Fibroblast of skin of back (primary cell): Measurements from ENCODE around the gene SPOP.
"Not testable (repeated sequence)": the region's sequence is repeated elsewhere in the genome, so short reads cannot be mapped to it uniquely, and the experiment has no call there.

ENCODE experiments used
- DNase-seq: peaks from one replicate; pipeline ENCODE4 v3.0.0-alpha.2; 2013

SPOP gene

GRCh38 chr17:49571764-49572163, 106.1 kb downstream of the SPOP start:
- DNase-seq, result no peak

GRCh38 chr17:49571283-49571682, 106.6 kb downstream of the SPOP start:
- DNase-seq, result no peak

- DNase-seq, result no peak
Measured at GRCh38 chr17:49570540-49571242, 107.2 kb downstream of the SPOP start.

GRCh38 chr17:49568695-49569047, 109.2 kb downstream of the SPOP start:
- not testable (repeated sequence) for DNase-seq

- DNase-seq, result peak; percentile 74
Measured at GRCh38 chr17:49567871-49568694, 109.8 kb downstream of the SPOP start.

- DNase-seq, result no peak
Measured at GRCh38 chr17:49567104-49567521, 110.8 kb downstream of the SPOP start.

GRCh38 chr17:49566668-49567071, 111.2 kb downstream of the SPOP start:
- DNase-seq, result no peak

GRCh38 chr17:49565948-49566491, 111.9 kb downstream of the SPOP start:
- no peak for DNase-seq

- no peak for DNase-seq
Measured at GRCh38 chr17:49564638-49565037, 113.3 kb downstream of the SPOP start.

GRCh38 chr17:49557312-49558024, 120.4 kb downstream of the SPOP start:
- DNase-seq, result peak; percentile 52

GRCh38 chr17:49556223-49556943, 121.5 kb downstream of the SPOP start:
- peak; percentile 63 for DNase-seq

GRCh38 chr17:49555495-49556222, 122.2 kb downstream of the SPOP start:
- no peak for DNase-seq

GRCh38 chr17:49554694-49555494, 123.0 kb downstream of the SPOP start:
- DNase-seq, result no peak

GRCh38 chr17:49553676-49554335, 124.1 kb downstream of the SPOP start:
- no peak for DNase-seq

- no peak for DNase-seq
Measured at GRCh38 chr17:49552070-49552751, 125.7 kb downstream of the SPOP start.

GRCh38 chr17:49551221-49552069, 126.5 kb downstream of the SPOP start:
- no peak for DNase-seq

GRCh38 chr17:49550764-49551163, 127.1 kb downstream of the SPOP start:
- DNase-seq, result not testable (repeated sequence)
